GM20000 (cell line): Measurements from ENCODE around the gene ALDH3B1.

ENCODE experiments used
- DNase-seq: peaks from one replicate; pipeline ENCODE4 v3.0.0; 2012; ENCODE audit warnings: low spot score
- CTCF ChIP-seq: IDR thresholded peaks from 2 replicates; pipeline ENCODE4 v1.5.1; 2012; ENCODE audit warnings: mild to moderate bottlenecking, control low read depth; ENCODE audit errors: extremely low read depth, missing control alignments

ALDH3B1 gene

GRCh38 chr11:68036141-68036716 is 26.1 kb downstream of the ALDH3B1 start:
- TF ChIP-seq CTCF = no peak
- no peak for DNase-seq

- TF ChIP-seq CTCF = no peak
- no peak for DNase-seq
These were observed 26.7 kb downstream of the ALDH3B1 start for GRCh38 chr11:68036717-68037239.

- no peak for TF ChIP-seq CTCF
- no peak for DNase-seq
These were observed 27.5 kb downstream of the ALDH3B1 start for GRCh38 chr11:68037411-68038225.

GRCh38 chr11:68038226-68038717 is 28.1 kb downstream of the ALDH3B1 start:
- no peak for TF ChIP-seq CTCF
- no peak for DNase-seq

GRCh38 chr11:68038718-68039525 is 28.8 kb downstream of the ALDH3B1 start, which contains the start of gene TCIRG1:
Gene TCIRG1, plus strand, starts transcription at chr11:68039025. Its CDS starts 2,247 bp downstream, at chr11:68041272.
- peak; percentile 93 for DNase-seq
- TF ChIP-seq CTCF = no peak

GRCh38 chr11:68039526-68040086 is 29.5 kb downstream of the ALDH3B1 start:
- DNase-seq = peak; percentile 57
- TF ChIP-seq CTCF = no peak
